Lung (tissue), 12 donors: ENCODE results near the gene WAPL. TPM values are rescaled to one million over a fixed set of nuclear protein-coding genes. Genes with fewer than 3 reads are reported as not detected.

Experiments
- ATAC-seq: fragments of 200-7000 bp; cut with Tn5 transposase; one replicate; pipeline ENCODE4 v1.9.1; 2020; ENCODE audit warnings: moderate number of reproducible peaks; ENCODE audit not compliant: insufficient read depth, low FRiP score
- DNase-seq, 3 donors: peaks; one replicate each; pipeline ENCODE4 v3.0.0-alpha.2; 2013 to 2017
- H3K27ac ChIP-seq, 2 donors: one replicate each; pipeline ENCODE4 v1.5.1; 2013; ENCODE audit warnings: mild to moderate bottlenecking in 2 of 2, moderate library complexity in 2 of 2, control low read depth in 1 of 2, inconsistent platforms in 1 of 2, low read depth in 1 of 2, low read length in 1 of 2
- H3K27me3 ChIP-seq, 3 donors: one replicate each; pipeline ENCODE4 v1.5.1; 2013; ENCODE audit warnings: low read length in 2 of 3; ENCODE audit not compliant: control insufficient read depth in 3 of 3, insufficient read depth in 3 of 3
- H3K36me3 ChIP-seq, 4 donors: one replicate each; pipeline ENCODE4 v1.5.1; 2013; ENCODE audit warnings: low read length in 4 of 4, mild to moderate bottlenecking in 1 of 4, moderate library complexity in 1 of 4; ENCODE audit not compliant: control insufficient read depth in 4 of 4, insufficient read depth in 4 of 4
- H3K4me1 ChIP-seq, 5 donors: one replicate each; pipeline ENCODE4 v1.5.1; 2013; ENCODE audit warnings: low read length in 5 of 5, mild to moderate bottlenecking in 2 of 5, moderate library complexity in 1 of 5; ENCODE audit not compliant: control insufficient read depth in 5 of 5, insufficient read depth in 5 of 5
- H3K4me3 ChIP-seq: one replicate; pipeline ENCODE4 v1.5.1; 2013; ENCODE audit warnings: mild to moderate bottlenecking, control low read depth, moderate library complexity
- H3K9ac ChIP-seq, 2 donors: one replicate each; pipeline ENCODE4 v1.5.1; 2013; ENCODE audit warnings: low read length in 2 of 2, control low read depth in 1 of 2; ENCODE audit not compliant: insufficient read depth in 1 of 2
- H3K9me3 ChIP-seq, 4 donors: one replicate each; pipeline ENCODE4 v1.5.1; 2013; ENCODE audit warnings: low read length in 3 of 4, mild to moderate bottlenecking in 1 of 4, moderate library complexity in 1 of 4; ENCODE audit not compliant: control insufficient read depth in 4 of 4, insufficient read depth in 3 of 4
- CTCF ChIP-seq: IDR thresholded peaks from 2 replicates; pipeline ENCODE4 v1.5.1; 2012; ENCODE audit warnings: mild to moderate bottlenecking; ENCODE audit errors: control extremely low read depth, extremely low read depth
- WGBS, 2 donors: extraction: QIAGEN DNeasy Blood & Tissue Kit; methylation state at CpG; one replicate each; pipeline ENCODE4 v1.1.7; 2013; 5-methylcytosine and 5-hydroxymethylcytosine counted together
- polyA plus RNA-seq, 2 donors: library from polyadenylated mRNA; stranded (reverse); fragments of 200-250 nt; gene quantifications; one replicate each; pipeline ENCODE4 v1.2.1, GENCODE V29; 2013
- total RNA-seq, 2 donors: library from RNA; depleted of rRNA in 1 of 2; stranded (reverse); fragments of >200 nt in 1 of 2; gene quantifications; one replicate each; pipeline ENCODE4 v1.2.1, GENCODE V29; 2014 to 2021
- donor health status: control.
- donor health status: control.
- donor health status: Bipolar disorder and iron deficiency.
- donor health status: healthy.
- donor health status: DM: yes; HTN: yes; CAD: no.

The WAPL gene
- total and polyA plus RNA-seq, 4 donors = 15.0 to 67.8 (median 24.0) TPM

- H3K9ac ChIP-seq = no peak overlapping the region
- H3K4me1 ChIP-seq = peaks cover 0 to 5% (median 0%) of the 10 kb centered on the region in 5 donors
- TF ChIP-seq CTCF = no peak
- DNase-seq (no peak), ATAC-seq (no peak)
- no peaks in the 10 kb centered on the region for H3K27me3 ChIP-seq
- H3K4me3 ChIP-seq = no peak overlapping the region
- no peaks in the 10 kb centered on the region for H3K9me3 ChIP-seq
- no peak overlapping the region for H3K27ac ChIP-seq
- 78 to 87% methylated on average over 1 of the region's 1 CpG for WGBS, 2 donors
- no peaks in the 10 kb centered on the region for H3K36me3 ChIP-seq
Observed at GRCh38 chr10:86409183-86409582, 112.4 kb downstream of the WAPL start.

DNA sequence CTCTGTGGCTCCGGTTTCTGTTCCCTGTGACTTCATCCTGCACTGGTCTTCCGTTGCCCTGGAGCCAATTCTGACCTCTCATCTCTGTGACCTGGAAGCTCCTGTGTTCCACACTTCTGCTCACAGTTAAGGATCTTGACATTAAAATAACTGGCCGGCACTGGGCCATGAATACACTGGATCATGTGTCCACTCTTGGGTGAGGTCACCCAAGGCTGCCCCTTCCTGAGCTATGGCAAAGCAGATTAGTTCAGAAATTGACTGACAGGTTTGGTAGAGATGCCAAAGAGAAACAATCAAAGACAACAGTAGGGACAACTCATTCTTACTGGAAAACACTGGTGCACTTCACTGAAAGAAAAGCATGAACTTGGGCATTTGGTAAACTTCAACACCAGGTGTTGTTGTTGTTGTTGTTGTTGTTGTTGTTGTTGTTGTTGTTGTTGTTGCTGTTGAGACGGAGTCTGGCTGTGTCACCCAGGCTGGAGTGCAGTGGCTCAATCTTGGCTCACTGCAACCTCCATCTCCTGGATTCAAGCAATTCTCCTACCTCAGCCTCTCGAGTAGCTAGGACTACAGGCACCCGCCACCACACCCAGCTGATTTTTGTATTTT lies 118.3 kb downstream of the WAPL start:
- Histone ChIP-seq H3K4me1 (peaks cover 0 to 13% (median 3%) of the 10 kb centered on the region in 5 donors), H3K27me3 (peaks cover 0 to 38% (median 23%) of the 10 kb centered on the region in 3 donors), H3K27ac (no peak overlapping the region), H3K36me3 (no peaks in the 10 kb centered on the region), H3K4me3 (no peak overlapping the region), H3K9ac (no peak overlapping the region), H3K9me3 (peaks cover 0 to 6% (median 0%) of the 10 kb centered on the region in 4 donors)
- DNase-seq = no peak
- TF ChIP-seq CTCF = no peak
- ATAC-seq = no peak
- WGBS, 2 donors = 72 to 83% methylated on average over 6 of the region's 6 CpGs

DNA sequence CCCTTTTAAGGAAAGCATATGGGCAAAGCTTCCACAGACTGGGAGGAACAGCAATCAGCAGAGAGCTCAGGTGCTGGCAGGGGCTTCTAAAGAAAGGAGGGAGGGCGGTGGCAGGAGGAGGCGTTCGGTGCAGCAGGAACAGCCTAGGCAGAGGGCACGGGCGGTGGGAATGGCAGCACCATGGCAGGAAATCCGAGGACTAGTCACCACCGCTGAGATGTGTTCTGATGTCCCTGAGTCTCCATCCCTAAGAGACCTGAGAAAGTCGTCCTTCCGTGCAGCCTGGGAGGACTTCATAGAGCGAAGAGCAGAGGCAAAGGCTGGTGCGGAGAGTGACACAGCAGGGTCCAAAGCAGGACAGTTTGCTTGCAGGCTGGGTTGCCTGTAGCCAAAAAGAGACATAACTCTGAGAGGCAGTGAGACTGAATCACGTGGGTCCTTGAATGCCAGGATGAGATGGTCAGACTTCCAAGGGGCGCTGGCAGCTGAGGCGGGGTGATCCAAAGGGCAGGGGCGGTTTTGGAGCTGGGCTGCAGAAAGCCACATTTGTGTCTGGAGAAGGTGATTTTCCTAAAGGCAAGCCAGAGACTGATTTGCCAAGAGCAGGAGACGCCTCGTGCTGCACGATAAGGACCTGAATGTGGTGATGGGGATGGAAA lies 119.2 kb downstream of the WAPL start:
- peaks cover 0 to 42% (median 29%) of the 10 kb centered on the region in 3 donors for H3K27me3 ChIP-seq
- 29 to 33% methylated on average over 18 of the region's 18 CpGs for whole genome bisulfite sequencing, 2 donors
- no peak overlapping the region for H3K4me3 ChIP-seq
- H3K36me3 ChIP-seq = no peaks in the 10 kb centered on the region
- H3K4me1 ChIP-seq = peaks cover 0 to 13% (median 3%) of the 10 kb centered on the region in 5 donors
- no peak overlapping the region for H3K27ac ChIP-seq
- no peak for TF ChIP-seq CTCF
- H3K9me3 ChIP-seq = peaks cover 0 to 6% (median 0%) of the 10 kb centered on the region in 4 donors
- ATAC-seq (no peak), DNase-seq (no peak)
- no peak overlapping the region for H3K9ac ChIP-seq
